PC-3 (cell line): Measurements from ENCODE around the gene ARHGAP24. TPM values are rescaled to one million over a fixed set of nuclear protein-coding genes. Genes with fewer than 3 reads are reported as not detected.
"Not testable (repeated sequence)": the region's sequence is repeated elsewhere in the genome, so short reads cannot be mapped to it uniquely, and the experiment has no call there.

ENCODE experiments used
- ATAC-seq: fragments of 200-7000 bp; cut with Tn5 transposase; 2 replicates; pipeline ENCODE4 v1.9.1; 2020; ENCODE audit warnings: mild to moderate bottlenecking, moderate library complexity
- BruUV-seq: library from RNA; stranded (reverse); fragments of 400-500 nt; replicated peaks from 2 replicates; lab custom pipeline; 2021; lab: Mats Ljungman, UMichigan
- CTCF ChIA-PET: fragments of 300-600 bp; sonication (Branson Sonifier 250); formaldehyde crosslinking; loops from one replicate; lab custom pipeline; 2022; ENCODE audit warnings: antibody characterized with exemption; lab: Charles Lee
- POLR2A ChIA-PET: fragments of 300-600 bp; sonication (Branson Sonifier 250); formaldehyde crosslinking; loops from one replicate; lab custom pipeline; 2022; ENCODE audit warnings: antibody characterized with exemption; ENCODE audit not compliant: unreplicated experiment; lab: Charles Lee
- DNase-seq: peaks from one replicate; pipeline ENCODE4 v3.0.0-alpha.2; 2015
- H2AFZ ChIP-seq: fragments of 300-600 bp; sonication (generic); 2 replicates; pipeline ENCODE4 v1.6.0; 2016; ENCODE audit warnings: antibody characterized with exemption, low read length
- H3F3A ChIP-seq: fragments of 300-600 bp; sonication (generic); one replicate; pipeline ENCODE4 v1.6.0; 2017; ENCODE audit warnings: antibody characterized with exemption, low read length, control low read depth, mild to moderate bottlenecking; ENCODE audit not compliant: unreplicated experiment
- H3K27ac ChIP-seq: fragments of 300-600 bp; sonication (generic); 2 replicates; pipeline ENCODE4 v1.5.1; 2016; ENCODE audit warnings: mild to moderate bottlenecking, low read length
- H3K27me3 ChIP-seq: fragments of 300-600 bp; sonication (generic); 2 replicates; pipeline ENCODE4 v1.6.1; 2016; ENCODE audit warnings: low read length, mixed read lengths
- H3K36me3 ChIP-seq: fragments of 300-600 bp; sonication (generic); 2 replicates; pipeline ENCODE4 v1.6.1; 2016; ENCODE audit warnings: low read depth, mixed run types, low read length, mixed read lengths
- H3K4me1 ChIP-seq: fragments of 300-600 bp; sonication (generic); 2 replicates; pipeline ENCODE4 v1.5.1; 2016; ENCODE audit warnings: low read length; ENCODE audit not compliant: insufficient read depth
- H3K4me2 ChIP-seq: fragments of 300-600 bp; sonication (generic); 2 replicates; pipeline ENCODE4 v1.6.0; 2016; ENCODE audit warnings: low read length
- H3K4me3 ChIP-seq: fragments of 300-600 bp; sonication (generic); 2 replicates; pipeline ENCODE4 v1.5.1; 2016; ENCODE audit warnings: mild to moderate bottlenecking, low read length, mixed read lengths
- H3K79me2 ChIP-seq: fragments of 300-600 bp; sonication (generic); 2 replicates; pipeline ENCODE4 v1.6.1; 2017; ENCODE audit warnings: low read length, mixed read lengths
- H3K9ac ChIP-seq: fragments of 300-600 bp; sonication (generic); 2 replicates; pipeline ENCODE4 v1.6.0; 2016; ENCODE audit warnings: mild to moderate bottlenecking, low read length
- H3K9me2 ChIP-seq: fragments of 300-600 bp; sonication (generic); replicated peaks from 2 replicates; pipeline ENCODE4 v1.6.1; 2016; ENCODE audit warnings: mixed run types, low read length, mixed read lengths
- H3K9me3 ChIP-seq: fragments of 300-600 bp; sonication (generic); 2 replicates; pipeline ENCODE4 v1.6.1; 2016; ENCODE audit warnings: low read length, mixed read lengths
- H4K20me1 ChIP-seq: fragments of 300-600 bp; sonication (generic); 2 replicates; pipeline ENCODE4 v1.6.1; 2016; ENCODE audit warnings: low read length, mixed read lengths
- CTCF ChIP-seq: fragments of 300-600 bp; sonication (generic); conservative IDR thresholded peaks from 2 replicates; pipeline ENCODE4 v1.5.1; 2017; ENCODE audit warnings: antibody characterized with exemption, low read depth, mild to moderate bottlenecking, low read length
- EZH2 ChIP-seq: fragments of 300-600 bp; sonication (generic); IDR thresholded peaks from one replicate; pipeline ENCODE4 v1.6.1; 2017; ENCODE audit warnings: antibody characterized with exemption, mild to moderate bottlenecking, low read length; ENCODE audit not compliant: unreplicated experiment
- EZH2phosphoT487 ChIP-seq: fragments of 300-600 bp; sonication (generic); IDR thresholded peaks from 2 replicates; pipeline ENCODE4 v1.6.1; 2018; ENCODE audit warnings: mild to moderate bottlenecking, antibody characterized with exemption, low read length, borderline replicate concordance
- intact Hi-C: fragments of 100-400 bp; cut with micrococcal nuclease; formaldehyde crosslinking; loops from 2 replicates; pipeline ENCODE4 v1.9.0; 2023
- total RNA-seq: library from RNA; depleted of rRNA; stranded (reverse); fragments of >200 nt; gene quantifications from 2 replicates; pipeline ENCODE4 v1.2.3, GENCODE V29; 2014

The ARHGAP24 gene
- total RNA-seq, 1 experiment from 2014 or later, result 7.4 TPM

GRCh38 chr4:85901500-85901899 is 426.6 kb downstream of the ARHGAP24 start:
- TF ChIP-seq CTCF (no peak), EZH2 (no peak), EZH2phosphoT487 (no peak)
- H3K27me3 ChIP-seq, result no peaks in the 10 kb centered on the region
- no peak overlapping the region for H2AFZ ChIP-seq
- no peaks in the 10 kb centered on the region for H4K20me1 ChIP-seq
- no peak overlapping the region for H3K4me2 ChIP-seq
- H3K27ac ChIP-seq, result no peak overlapping the region
- no peak overlapping the region for H3K9ac ChIP-seq
- H3F3A ChIP-seq, result no peaks in the 10 kb centered on the region
- ChIA-PET CTCF (no interaction called here), POLR2A (no interaction called here)
- intact Hi-C loops, result no loop called here
- peak; percentile 49 for DNase-seq
- H3K4me1 ChIP-seq, result 0 out of 2 replicates have a peak, but pooled peaks cover 7% of the 10 kb centered on the region
- H3K36me3 ChIP-seq, result no peaks in the 10 kb centered on the region
- no peaks in the 10 kb centered on the region for H3K79me2 ChIP-seq
- peak; percentile 54 for ATAC-seq
- no peak overlapping the region for H3K4me3 ChIP-seq
- BruUV-seq, result no TSS peak
- H3K9me2 ChIP-seq, result no peaks in the 10 kb centered on the region
- no peaks in the 10 kb centered on the region for H3K9me3 ChIP-seq

- intact Hi-C loops, H3K4me2 ChIP-seq, H2AFZ ChIP-seq, H3K79me2 ChIP-seq, H3K4me3 ChIP-seq, H3K27ac ChIP-seq, BruUV-seq, H3K9me2 ChIP-seq, H3K36me3 ChIP-seq, POLR2A ChIA-PET, H4K20me1 ChIP-seq, H3K4me1 ChIP-seq, DNase-seq, H3K9ac ChIP-seq, H3K27me3 ChIP-seq, ATAC-seq, H3F3A ChIP-seq, CTCF ChIA-PET, H3K9me3 ChIP-seq: not testable (repeated sequence)
These were observed 427.7 kb downstream of the ARHGAP24 start for GRCh38 chr4:85902647-85903046.

- Histone ChIP-seq H3K9me3 (no peaks in the 10 kb centered on the region), H3K36me3 (no peaks in the 10 kb centered on the region), H4K20me1 (no peaks in the 10 kb centered on the region), H3K4me3 (no peak overlapping the region), H3K4me1 (0 out of 2 replicates have a peak, but pooled peaks cover 7% of the 10 kb centered on the region), H3K9me2 (no peaks in the 10 kb centered on the region), H3K4me2 (no peak overlapping the region), H3K9ac (no peak overlapping the region), H3K27ac (no peak overlapping the region), H3F3A (no peaks in the 10 kb centered on the region), H2AFZ (no peak overlapping the region), H3K27me3 (no peaks in the 10 kb centered on the region), H3K79me2 (no peaks in the 10 kb centered on the region)
- intact Hi-C loops, result no loop called here
- BruUV-seq, result no TSS peak
- DNase-seq, result no peak
- CTCF ChIA-PET, result no interaction called here
- ATAC-seq, result no peak
- POLR2A ChIA-PET, result no interaction called here
- TF ChIP-seq EZH2phosphoT487 (no peak), EZH2 (no peak), CTCF (no peak)
These were observed 430.8 kb downstream of the ARHGAP24 start for GRCh38 chr4:85905761-85906160.
